Mucosa of rectum (tissue), 2 donors: ENCODE data around the gene IRX6.

Experiments used
- H3K27ac ChIP-seq, 2 donors: one replicate each; pipeline ENCODE4 v1.7.0; 2013; ENCODE audit warnings: inconsistent platforms in 2 of 2, low read depth in 2 of 2, low read length in 2 of 2
- H3K27me3 ChIP-seq, 2 donors: one replicate each; pipeline ENCODE4 v1.7.0; 2013; ENCODE audit warnings: low read length in 2 of 2; ENCODE audit not compliant: control insufficient read depth in 2 of 2, insufficient read depth in 2 of 2
- H3K36me3 ChIP-seq, 2 donors: one replicate each; pipeline ENCODE4 v1.7.0; 2013; ENCODE audit warnings: low read length in 2 of 2; ENCODE audit not compliant: control insufficient read depth in 2 of 2, insufficient read depth in 2 of 2
- H3K4me1 ChIP-seq, 2 donors: one replicate each; pipeline ENCODE4 v1.7.0; 2013; ENCODE audit warnings: low read length in 2 of 2, mild to moderate bottlenecking in 1 of 2; ENCODE audit not compliant: control insufficient read depth in 2 of 2, insufficient read depth in 2 of 2
- H3K4me3 ChIP-seq, 2 donors: one replicate each; pipeline ENCODE4 v1.7.0; 2013; ENCODE audit warnings: low read length in 2 of 2
- H3K9ac ChIP-seq, 2 donors: one replicate each; pipeline ENCODE4 v1.7.0; 2013; ENCODE audit warnings: low read length in 2 of 2, low read depth in 1 of 2, mild to moderate bottlenecking in 1 of 2
- H3K9me3 ChIP-seq, 2 donors: one replicate each; pipeline ENCODE4 v1.7.0; 2013; ENCODE audit warnings: low read length in 2 of 2; ENCODE audit not compliant: control insufficient read depth in 2 of 2
- donor health status: healthy.
- donor health status: Normal muscosa, but diverticular disease.

The IRX6 gene

GRCh38 chr16:55285586-55285985 lies 38.4 kb upstream of the IRX6 start:
- H3K27ac ChIP-seq: no peak overlapping the region
- H3K9ac ChIP-seq: no peak overlapping the region
- H3K27me3 ChIP-seq: peaks cover 2 to 4% of the 10 kb centered on the region in 2 donors
- no peak overlapping the region for H3K4me3 ChIP-seq
- no peaks in the 10 kb centered on the region for H3K36me3 ChIP-seq
- H3K4me1 ChIP-seq: no peaks in the 10 kb centered on the region
- H3K9me3 ChIP-seq: peaks cover 0 to 3% of the 10 kb centered on the region in 2 donors

GRCh38 chr16:55289353-55289752 lies 34.6 kb upstream of the IRX6 start:
- Histone ChIP-seq H3K27me3 (no peaks in the 10 kb centered on the region), H3K4me1 (no peaks in the 10 kb centered on the region), H3K9me3 (peaks cover 0 to 3% of the 10 kb centered on the region in 2 donors), H3K36me3 (no peaks in the 10 kb centered on the region), H3K4me3 (no peak overlapping the region), H3K27ac (no peak overlapping the region), H3K9ac (no peak overlapping the region)

GRCh38 chr16:55291847-55292246 lies 32.2 kb upstream of the IRX6 start:
- H3K4me1 ChIP-seq: no peaks in the 10 kb centered on the region
- H3K27me3 ChIP-seq: no peaks in the 10 kb centered on the region
- no peak overlapping the region for H3K9ac ChIP-seq
- H3K4me3 ChIP-seq: no peak overlapping the region
- no peak overlapping the region for H3K27ac ChIP-seq
- no peaks in the 10 kb centered on the region for H3K36me3 ChIP-seq
- H3K9me3 ChIP-seq: peaks cover 0 to 3% of the 10 kb centered on the region in 2 donors

- Histone ChIP-seq H3K36me3 (no peaks in the 10 kb centered on the region), H3K9ac (no peak overlapping the region), H3K4me1 (no peaks in the 10 kb centered on the region), H3K4me3 (no peak overlapping the region), H3K27me3 (no peaks in the 10 kb centered on the region), H3K27ac (no peak overlapping the region), H3K9me3 (peaks cover 0 to 3% of the 10 kb centered on the region in 2 donors)
Observed at GRCh38 chr16:55292491-55292890, 31.5 kb upstream of the IRX6 start.

- H3K36me3 ChIP-seq: no peaks in the 10 kb centered on the region
- H3K27me3 ChIP-seq: no peaks in the 10 kb centered on the region
- H3K9me3 ChIP-seq: no peaks in the 10 kb centered on the region
- H3K4me1 ChIP-seq: no peaks in the 10 kb centered on the region
- no peak overlapping the region for H3K4me3 ChIP-seq
- no peak overlapping the region for H3K27ac ChIP-seq
- no peak overlapping the region for H3K9ac ChIP-seq
Observed at GRCh38 chr16:55294129-55294528, 29.9 kb upstream of the IRX6 start.

- Histone ChIP-seq H3K27me3 (peaks cover 0 to 2% of the 10 kb centered on the region in 2 donors), H3K4me3 (no peak overlapping the region), H3K4me1 (no peaks in the 10 kb centered on the region), H3K27ac (no peak overlapping the region), H3K9ac (no peak overlapping the region), H3K36me3 (no peaks in the 10 kb centered on the region), H3K9me3 (no peaks in the 10 kb centered on the region)
Observed at GRCh38 chr16:55294931-55295342, 29.1 kb upstream of the IRX6 start.

GRCh38 chr16:55297062-55297909 lies 26.7 kb upstream of the IRX6 start:
- Histone ChIP-seq H3K9ac (no peak overlapping the region), H3K27me3 (peaks cover 1 to 8% of the 10 kb centered on the region in 2 donors), H3K36me3 (no peaks in the 10 kb centered on the region), H3K4me1 (no peaks in the 10 kb centered on the region), H3K27ac (no peak overlapping the region), H3K9me3 (no peaks in the 10 kb centered on the region), H3K4me3 (no peak overlapping the region)

- Histone ChIP-seq H3K36me3 (no peaks in the 10 kb centered on the region), H3K27me3 (peaks cover 4 to 14% of the 10 kb centered on the region in 2 donors), H3K27ac (no peak overlapping the region), H3K4me3 (no peak overlapping the region), H3K9me3 (no peaks in the 10 kb centered on the region), H3K9ac (no peak overlapping the region), H3K4me1 (no peaks in the 10 kb centered on the region)
Observed at GRCh38 chr16:55297910-55298479, 26.0 kb upstream of the IRX6 start.

- no peaks in the 10 kb centered on the region for H3K36me3 ChIP-seq
- H3K27ac ChIP-seq: no peak overlapping the region
- no peak overlapping the region for H3K4me3 ChIP-seq
- H3K27me3 ChIP-seq: peaks cover 4 to 14% of the 10 kb centered on the region in 2 donors
- H3K9me3 ChIP-seq: no peaks in the 10 kb centered on the region
- no peak overlapping the region for H3K9ac ChIP-seq
- no peaks in the 10 kb centered on the region for H3K4me1 ChIP-seq
Observed at GRCh38 chr16:55301385-55302008, 22.5 kb upstream of the IRX6 start.

- Histone ChIP-seq H3K9ac (no peak overlapping the region), H3K4me3 (no peak overlapping the region), H3K27me3 (peaks cover 4 to 14% of the 10 kb centered on the region in 2 donors)
Observed at GRCh38 chr16:55302635-55303034, 21.4 kb upstream of the IRX6 start.

More at GRCh38 chr16:55302635-55303034, 21.4 kb upstream of the IRX6 start:
- no peak overlapping the region for H3K27ac ChIP-seq
- H3K9me3 ChIP-seq: no peaks in the 10 kb centered on the region
- no peaks in the 10 kb centered on the region for H3K4me1 ChIP-seq
- H3K36me3 ChIP-seq: no peaks in the 10 kb centered on the region
